ENCODE results near the gene LGALS16. TPM values are rescaled to one million over a fixed set of nuclear protein-coding genes. Genes with fewer than 3 reads are reported as not detected.
"Not testable (repeated sequence)": the region's sequence is repeated elsewhere in the genome, so short reads cannot be mapped to it uniquely, and the experiment has no call there.

The LGALS16 gene
- total RNA-seq, 1 donor from 2014 or later, result not detected

DNA sequence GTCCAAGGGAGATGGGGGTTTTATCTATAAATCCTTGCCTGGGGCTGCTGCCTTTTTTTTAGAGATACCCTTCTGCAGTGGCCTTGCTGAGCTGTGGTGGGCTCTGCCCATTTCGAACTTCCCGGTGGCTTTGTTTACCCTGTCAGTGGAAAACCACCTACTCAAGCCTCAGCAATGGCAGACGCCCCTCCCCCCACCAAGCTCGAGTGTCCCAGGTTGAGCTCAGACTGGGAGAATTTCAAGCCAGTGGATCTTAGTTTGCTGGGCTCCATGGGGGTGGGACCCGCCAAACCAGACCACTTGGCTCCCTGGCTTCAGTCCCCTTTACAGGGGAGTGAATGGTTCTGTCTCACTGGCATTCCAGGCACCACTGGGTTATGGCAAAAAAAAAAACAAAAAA, 31.8 kb upstream of the LGALS16 start:
- intact Hi-C loops (cut with DNase I), result no loop called here
- TF ChIP-seq, protein P1, sequence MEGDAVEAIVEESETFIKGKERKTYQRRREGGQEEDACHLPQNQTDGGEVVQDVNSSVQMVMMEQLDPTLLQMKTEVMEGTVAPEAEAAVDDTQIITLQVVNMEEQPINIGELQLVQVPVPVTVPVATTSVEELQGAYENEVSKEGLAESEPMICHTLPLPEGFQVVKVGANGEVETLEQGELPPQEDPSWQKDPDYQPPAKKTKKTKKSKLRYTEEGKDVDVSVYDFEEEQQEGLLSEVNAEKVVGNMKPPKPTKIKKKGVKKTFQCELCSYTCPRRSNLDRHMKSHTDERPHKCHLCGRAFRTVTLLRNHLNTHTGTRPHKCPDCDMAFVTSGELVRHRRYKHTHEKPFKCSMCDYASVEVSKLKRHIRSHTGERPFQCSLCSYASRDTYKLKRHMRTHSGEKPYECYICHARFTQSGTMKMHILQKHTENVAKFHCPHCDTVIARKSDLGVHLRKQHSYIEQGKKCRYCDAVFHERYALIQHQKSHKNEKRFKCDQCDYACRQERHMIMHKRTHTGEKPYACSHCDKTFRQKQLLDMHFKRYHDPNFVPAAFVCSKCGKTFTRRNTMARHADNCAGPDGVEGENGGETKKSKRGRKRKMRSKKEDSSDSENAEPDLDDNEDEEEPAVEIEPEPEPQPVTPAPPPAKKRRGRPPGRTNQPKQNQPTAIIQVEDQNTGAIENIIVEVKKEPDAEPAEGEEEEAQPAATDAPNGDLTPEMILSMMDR (IDR thresholded peaks at IDR 0.05), result no peak
- TF ChIP-seq POLR2AphosphoS5 (IDR thresholded peaks at IDR 0.05; ENCODE audit: insufficient read depth in 1 of 2, low read depth in 1 of 2) (no peak), POLR2A (IDR thresholded peaks at IDR 0.05) (no peak)
- H3K27me3 ChIP-seq, result no peaks in the 10 kb centered on the region
- H3K4me1 ChIP-seq, result no peaks in the 10 kb centered on the region
- H3K36me3 ChIP-seq, result no peaks in the 10 kb centered on the region
- no peak overlapping the region for H3K27ac ChIP-seq
- no peak for DNase-seq (ENCODE audit: extremely low spot score in 2 of 2)
- no peaks in the 10 kb centered on the region for H3K9me3 ChIP-seq
- no peak overlapping the region for H3K4me3 ChIP-seq

DNA sequence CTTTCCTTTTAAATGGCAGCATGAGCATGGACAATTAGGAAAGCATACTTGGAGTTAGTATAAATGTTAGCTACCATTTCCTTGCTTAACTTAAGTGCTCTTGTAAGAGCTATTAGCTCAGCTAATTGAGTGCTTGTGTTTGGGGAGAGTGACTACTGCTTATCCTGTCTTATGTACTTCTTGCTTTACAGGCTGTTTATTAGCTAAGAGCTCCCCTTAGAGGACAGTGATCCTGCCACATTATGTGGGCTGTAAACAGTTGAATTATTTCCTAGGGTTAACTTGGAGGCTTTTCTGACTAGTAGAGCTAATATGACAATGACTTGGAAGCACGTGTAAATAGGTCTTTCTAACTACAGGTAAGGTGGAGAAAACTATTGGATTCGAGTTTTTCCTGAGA, 28.1 kb upstream of the LGALS16 start:
- intact Hi-C loops (cut with DNase I); H3K4me3 ChIP-seq; DNase-seq (ENCODE audit: extremely low spot score in 2 of 2); H3K27ac ChIP-seq; H3K27me3 ChIP-seq; H3K9me3 ChIP-seq; H3K36me3 ChIP-seq; H3K4me1 ChIP-seq: not testable (repeated sequence)

DNA sequence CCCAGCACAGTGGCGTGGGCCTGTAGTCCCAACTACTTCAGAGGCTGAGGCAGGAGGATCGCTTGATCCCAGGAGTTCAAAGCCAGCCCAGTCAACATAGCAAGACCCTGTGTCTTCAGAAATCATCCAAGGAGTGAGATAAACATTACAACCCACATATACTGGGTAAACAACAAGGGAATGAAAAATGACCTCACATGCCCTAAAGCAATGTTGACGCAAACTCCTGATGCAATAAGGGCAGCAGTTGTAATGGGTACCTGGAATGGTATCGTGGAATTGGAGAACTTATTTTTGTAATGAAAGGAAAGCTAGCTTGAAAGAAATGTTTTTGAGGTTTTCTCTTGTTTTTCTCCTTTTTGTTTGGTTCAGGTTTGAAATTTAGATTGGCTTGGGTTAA, 24.5 kb upstream of the LGALS16 start:
- intact Hi-C loops (cut with DNase I), result no loop called here
- no peak for DNase-seq (ENCODE audit: extremely low spot score in 2 of 2)
- no peaks in the 10 kb centered on the region for H3K4me1 ChIP-seq
- H3K27ac ChIP-seq, result no peak overlapping the region
- no peaks in the 10 kb centered on the region for H3K9me3 ChIP-seq
- H3K4me3 ChIP-seq, result no peak overlapping the region
- H3K27me3 ChIP-seq, result no peaks in the 10 kb centered on the region
- no peaks in the 10 kb centered on the region for H3K36me3 ChIP-seq
- TF ChIP-seq POLR2A (IDR thresholded peaks at IDR 0.05) (no peak), POLR2AphosphoS5 (IDR thresholded peaks at IDR 0.05; ENCODE audit: insufficient read depth in 1 of 2, low read depth in 1 of 2) (no peak)
- TF ChIP-seq, protein P1 (IDR thresholded peaks at IDR 0.05), result no peak

DNA sequence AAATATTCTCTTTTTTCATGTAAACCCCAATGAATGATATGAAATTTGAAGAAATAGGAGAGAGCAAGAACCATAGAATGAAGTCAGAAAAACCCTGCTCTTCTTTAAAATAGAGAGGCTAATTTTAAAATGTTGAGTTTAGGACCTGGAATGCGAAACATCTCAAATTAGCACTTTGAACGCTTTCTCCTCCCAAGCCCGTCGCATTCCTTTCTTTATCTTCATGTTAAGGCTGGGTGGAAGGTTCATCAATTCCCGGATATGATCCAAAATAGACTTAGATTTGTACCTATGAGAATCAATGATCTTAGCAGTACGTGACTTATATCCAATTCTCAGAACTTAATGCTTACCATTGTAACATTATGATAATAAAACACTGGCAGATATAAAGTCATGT, 24.1 kb upstream of the LGALS16 start:
- Histone ChIP-seq H3K27ac (no peak overlapping the region), H3K36me3 (no peaks in the 10 kb centered on the region), H3K9me3 (no peaks in the 10 kb centered on the region), H3K4me3 (no peak overlapping the region), H3K27me3 (no peaks in the 10 kb centered on the region), H3K4me1 (no peaks in the 10 kb centered on the region)
- TF ChIP-seq POLR2AphosphoS5 (IDR thresholded peaks at IDR 0.05; ENCODE audit: insufficient read depth in 1 of 2, low read depth in 1 of 2) (no peak), POLR2A (IDR thresholded peaks at IDR 0.05) (no peak)
- TF ChIP-seq, protein P1 (IDR thresholded peaks at IDR 0.05), result no peak
- intact Hi-C loops (cut with DNase I), result no loop called here
- DNase-seq (ENCODE audit: extremely low spot score in 2 of 2), result no peak

DNA sequence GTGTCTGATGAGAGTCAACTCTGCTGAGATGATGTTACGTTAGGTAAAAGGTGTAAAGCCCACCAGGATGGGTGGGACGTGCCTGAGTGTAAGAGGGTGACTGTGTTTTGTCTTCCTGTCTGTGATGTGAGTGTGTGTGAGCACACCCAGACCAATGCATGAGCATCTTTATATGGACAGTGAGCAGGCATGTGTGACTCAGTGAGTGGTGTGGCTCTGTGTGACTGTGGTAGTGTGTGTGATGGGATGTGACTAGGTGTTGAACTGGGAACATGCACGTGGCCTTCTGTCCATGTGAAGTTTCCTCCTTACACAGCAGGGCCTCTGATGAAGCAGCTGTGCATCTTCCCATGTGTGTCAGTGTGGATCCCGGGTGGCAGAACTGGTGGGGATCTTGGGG, 17.8 kb upstream of the LGALS16 start:
- intact Hi-C loops (cut with DNase I), result no loop called here
- TF ChIP-seq, protein P1 (IDR thresholded peaks at IDR 0.05), result no peak
- TF ChIP-seq POLR2A (IDR thresholded peaks at IDR 0.05) (no peak), POLR2AphosphoS5 (IDR thresholded peaks at IDR 0.05; ENCODE audit: insufficient read depth in 1 of 2, low read depth in 1 of 2) (no peak)
- no peak for DNase-seq (ENCODE audit: extremely low spot score in 2 of 2)
- Histone ChIP-seq H3K36me3 (no peaks in the 10 kb centered on the region), H3K4me3 (no peak overlapping the region), H3K27me3 (no peaks in the 10 kb centered on the region), H3K4me1 (no peaks in the 10 kb centered on the region), H3K27ac (no peak overlapping the region), H3K9me3 (no peaks in the 10 kb centered on the region)

DNA sequence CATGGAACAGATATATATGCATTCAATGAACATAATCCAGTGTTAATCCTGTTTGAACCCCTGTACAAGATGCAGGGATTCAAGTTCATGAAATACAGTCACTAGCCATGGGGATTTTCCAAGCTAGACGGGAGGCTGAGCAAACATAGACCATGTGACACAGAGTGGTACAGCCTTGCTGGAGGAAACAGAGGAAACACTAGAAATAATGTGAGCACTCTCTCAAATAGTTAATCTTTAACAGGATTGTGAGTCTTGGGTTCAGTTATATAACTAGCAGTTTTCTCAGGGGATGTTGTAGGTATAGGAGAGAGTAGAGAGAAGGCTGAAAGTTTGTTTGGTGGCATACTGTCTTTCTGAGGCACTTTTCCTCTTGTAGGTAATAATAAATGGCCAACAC, 13.9 kb upstream of the LGALS16 start:
- Histone ChIP-seq H3K27me3 (no peaks in the 10 kb centered on the region), H3K4me3 (no peak overlapping the region), H3K27ac (no peak overlapping the region), H3K4me1 (no peaks in the 10 kb centered on the region), H3K36me3 (no peaks in the 10 kb centered on the region), H3K9me3 (no peaks in the 10 kb centered on the region)
- intact Hi-C loops (cut with DNase I), result no loop called here
- no peak for DNase-seq (ENCODE audit: extremely low spot score in 2 of 2)
- TF ChIP-seq, protein P1 (IDR thresholded peaks at IDR 0.05), result no peak
- TF ChIP-seq POLR2AphosphoS5 (IDR thresholded peaks at IDR 0.05; ENCODE audit: insufficient read depth in 1 of 2, low read depth in 1 of 2), result no peak
- TF ChIP-seq POLR2A (IDR thresholded peaks at IDR 0.05), result no peak

Measured in vagina (tissue), 2 donors.